ENCODE data around the gene HDHD5. TPM values are rescaled to one million over a fixed set of nuclear protein-coding genes. Genes with fewer than 3 reads are reported as not detected.

Gene HDHD5
- total and polyA plus RNA-seq, 2 of the 13 experiments (the other 11 are each of a cell fraction or from before 2014, with no cell fraction given), result not detected

DNA sequence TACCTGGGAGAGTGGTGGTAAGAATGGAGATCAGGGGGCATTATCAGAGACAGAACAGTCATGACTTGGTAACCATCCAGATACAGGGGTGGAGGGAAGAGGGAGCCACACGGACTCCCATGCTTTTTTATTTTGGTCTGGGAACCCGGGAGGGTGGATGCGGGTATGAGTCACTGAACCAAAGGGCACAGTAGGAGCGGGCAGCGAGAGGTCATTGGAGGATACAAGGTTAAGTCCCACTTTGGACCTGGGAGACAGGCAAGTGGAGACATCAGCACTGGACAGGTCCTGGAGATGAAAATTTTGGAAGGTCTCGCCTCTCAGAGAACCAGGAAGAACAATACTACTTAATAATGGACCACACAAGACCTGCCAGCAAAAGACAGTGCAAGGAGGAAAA is 6.7 kb downstream of the HDHD5 start:
- no peak overlapping the region for H3K9ac ChIP-seq (ENCODE audit: insufficient read depth, low read depth, low read length)
- no peak overlapping the region for H3K27ac ChIP-seq (ENCODE audit: extremely low read length, insufficient read depth, low read length)
- no peaks in the 10 kb centered on the region for H3K36me3 ChIP-seq (replicated peaks in 1 of 2; ENCODE audit: control insufficient read depth in 1 of 2, insufficient read depth in 2 of 2, low read length in 2 of 2)
- H3K4me3 ChIP-seq (replicated peaks in 1 of 3; ENCODE audit: insufficient read depth in 1 of 3, low read depth in 2 of 3, low read length in 3 of 3), result no peak overlapping the region
- no peaks in the 10 kb centered on the region for H4K20me1 ChIP-seq (ENCODE audit: insufficient read depth, low read length)
- CTCF ChIA-PET (ENCODE audit: low intra/inter-chr PET ratio, low total read pairs), result no interaction called here
- no peaks in the 10 kb centered on the region for H3K9me3 ChIP-seq (ENCODE audit: low read length)
- WGBS (ENCODE audit: low lambda C conversion rate), result 40% methylated on average over 6 of the region's 6 CpGs
- no peak overlapping the region for H3K4me2 ChIP-seq (ENCODE audit: low read depth, low read length)
- in situ Hi-C loops (cut with HindIII; ENCODE audit: extremely low pct_ligation_motif_present, low pct_unique_long_range_greater_than_20kb) (no loop called here), intact Hi-C loops (cut with micrococcal nuclease; ENCODE audit: unreplicated experiment) (no loop called here)
- FAIRE-seq (no peak), DNase-seq (ENCODE audit: low spot score) (no peak), ATAC-seq (no peak)
- no TSS peak for BruUV-seq (replicated peaks)
- no peak overlapping the region for H2AFZ ChIP-seq (ENCODE audit: low read length)
- no peaks in the 10 kb centered on the region for H3K79me2 ChIP-seq (ENCODE audit: insufficient read depth, low read length)
- no peaks in the 10 kb centered on the region for H3K4me1 ChIP-seq (ENCODE audit: insufficient read depth, low read length)
- H3K27me3 ChIP-seq (ENCODE audit: control insufficient read depth in 1 of 2, insufficient read depth in 2 of 2, low read length in 2 of 2), result no peaks in the 10 kb centered on the region
- POLR2A ChIA-PET, result no interaction called here
- TF ChIP-seq JARID2 (CRISPR knock-in tag; IDR thresholded peaks at IDR 0.05; ENCODE audit: insufficient replicate concordance) (no peak), ZNF446 (CRISPR knock-in tag; IDR thresholded peaks at IDR 0.05) (no peak), ZFX (CRISPR knock-in tag; IDR thresholded peaks at IDR 0.05; ENCODE audit: low read depth) (no peak), KDM4B (CRISPR knock-in tag; IDR thresholded peaks at IDR 0.05) (no peak), STAT5B (CRISPR knock-in tag; IDR thresholded peaks at IDR 0.05) (no peak), ZFP37 (CRISPR knock-in tag; IDR thresholded peaks at IDR 0.05; ENCODE audit: borderline replicate concordance) (no peak), MAFK (conservative IDR thresholded peaks at IDR 0.05 in 1 of 2, IDR thresholded peaks at IDR 0.05 in 1 of 2; ENCODE audit: low read length in 2 of 2) (no peak), KDM2A (CRISPR knock-in tag; IDR thresholded peaks at IDR 0.05; ENCODE audit: borderline replicate concordance, low read depth) (no peak), DNMT1 (CRISPR knock-in tag; IDR thresholded peaks at IDR 0.05) (no peak), ZNF317 (CRISPR knock-in tag; IDR thresholded peaks at IDR 0.05) (no peak), TAF15 (IDR thresholded peaks at IDR 0.05; ENCODE audit: low read depth, low read length, poor library complexity, severe bottlenecking) (no peak), ZNF569 (CRISPR knock-in tag; IDR thresholded peaks at IDR 0.05; ENCODE audit: borderline replicate concordance) (no peak), ZNF556 (CRISPR knock-in tag; IDR thresholded peaks at IDR 0.05; ENCODE audit: borderline replicate concordance) (no peak), ATF7 (IDR thresholded peaks at IDR 0.05) (no peak), ATF7 (CRISPR knock-in tag; IDR thresholded peaks at IDR 0.05) (no peak)
- TF ChIP-seq, protein P1, sequence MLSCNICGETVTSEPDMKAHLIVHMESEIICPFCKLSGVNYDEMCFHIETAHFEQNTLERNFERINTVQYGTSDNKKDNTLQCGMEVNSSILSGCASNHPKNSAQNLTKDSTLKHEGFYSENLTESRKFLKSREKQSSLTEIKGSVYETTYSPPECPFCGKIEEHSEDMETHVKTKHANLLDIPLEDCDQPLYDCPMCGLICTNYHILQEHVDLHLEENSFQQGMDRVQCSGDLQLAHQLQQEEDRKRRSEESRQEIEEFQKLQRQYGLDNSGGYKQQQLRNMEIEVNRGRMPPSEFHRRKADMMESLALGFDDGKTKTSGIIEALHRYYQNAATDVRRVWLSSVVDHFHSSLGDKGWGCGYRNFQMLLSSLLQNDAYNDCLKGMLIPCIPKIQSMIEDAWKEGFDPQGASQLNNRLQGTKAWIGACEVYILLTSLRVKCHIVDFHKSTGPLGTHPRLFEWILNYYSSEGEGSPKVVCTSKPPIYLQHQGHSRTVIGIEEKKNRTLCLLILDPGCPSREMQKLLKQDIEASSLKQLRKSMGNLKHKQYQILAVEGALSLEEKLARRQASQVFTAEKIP (CRISPR knock-in tag; IDR thresholded peaks at IDR 0.05; ENCODE audit: borderline replicate concordance), result no peak
- TF ChIP-seq, protein P2, sequence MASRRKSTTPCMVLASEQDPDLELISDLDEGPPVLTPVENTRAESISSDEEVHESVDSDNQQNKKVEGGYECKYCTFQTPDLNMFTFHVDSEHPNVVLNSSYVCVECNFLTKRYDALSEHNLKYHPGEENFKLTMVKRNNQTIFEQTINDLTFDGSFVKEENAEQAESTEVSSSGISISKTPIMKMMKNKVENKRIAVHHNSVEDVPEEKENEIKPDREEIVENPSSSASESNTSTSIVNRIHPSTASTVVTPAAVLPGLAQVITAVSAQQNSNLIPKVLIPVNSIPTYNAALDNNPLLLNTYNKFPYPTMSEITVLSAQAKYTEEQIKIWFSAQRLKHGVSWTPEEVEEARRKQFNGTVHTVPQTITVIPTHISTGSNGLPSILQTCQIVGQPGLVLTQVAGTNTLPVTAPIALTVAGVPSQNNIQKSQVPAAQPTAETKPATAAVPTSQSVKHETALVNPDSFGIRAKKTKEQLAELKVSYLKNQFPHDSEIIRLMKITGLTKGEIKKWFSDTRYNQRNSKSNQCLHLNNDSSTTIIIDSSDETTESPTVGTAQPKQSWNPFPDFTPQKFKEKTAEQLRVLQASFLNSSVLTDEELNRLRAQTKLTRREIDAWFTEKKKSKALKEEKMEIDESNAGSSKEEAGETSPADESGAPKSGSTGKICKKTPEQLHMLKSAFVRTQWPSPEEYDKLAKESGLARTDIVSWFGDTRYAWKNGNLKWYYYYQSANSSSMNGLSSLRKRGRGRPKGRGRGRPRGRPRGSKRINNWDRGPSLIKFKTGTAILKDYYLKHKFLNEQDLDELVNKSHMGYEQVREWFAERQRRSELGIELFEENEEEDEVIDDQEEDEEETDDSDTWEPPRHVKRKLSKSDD (CRISPR knock-in tag; IDR thresholded peaks at IDR 0.05; ENCODE audit: low read depth), result no peak
- TF ChIP-seq, protein P3, sequence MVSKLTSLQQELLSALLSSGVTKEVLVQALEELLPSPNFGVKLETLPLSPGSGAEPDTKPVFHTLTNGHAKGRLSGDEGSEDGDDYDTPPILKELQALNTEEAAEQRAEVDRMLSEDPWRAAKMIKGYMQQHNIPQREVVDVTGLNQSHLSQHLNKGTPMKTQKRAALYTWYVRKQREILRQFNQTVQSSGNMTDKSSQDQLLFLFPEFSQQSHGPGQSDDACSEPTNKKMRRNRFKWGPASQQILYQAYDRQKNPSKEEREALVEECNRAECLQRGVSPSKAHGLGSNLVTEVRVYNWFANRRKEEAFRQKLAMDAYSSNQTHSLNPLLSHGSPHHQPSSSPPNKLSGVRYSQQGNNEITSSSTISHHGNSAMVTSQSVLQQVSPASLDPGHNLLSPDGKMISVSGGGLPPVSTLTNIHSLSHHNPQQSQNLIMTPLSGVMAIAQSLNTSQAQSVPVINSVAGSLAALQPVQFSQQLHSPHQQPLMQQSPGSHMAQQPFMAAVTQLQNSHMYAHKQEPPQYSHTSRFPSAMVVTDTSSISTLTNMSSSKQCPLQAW (CRISPR knock-in tag; IDR thresholded peaks at IDR 0.05), result no peak
- TF ChIP-seq, protein P4, sequence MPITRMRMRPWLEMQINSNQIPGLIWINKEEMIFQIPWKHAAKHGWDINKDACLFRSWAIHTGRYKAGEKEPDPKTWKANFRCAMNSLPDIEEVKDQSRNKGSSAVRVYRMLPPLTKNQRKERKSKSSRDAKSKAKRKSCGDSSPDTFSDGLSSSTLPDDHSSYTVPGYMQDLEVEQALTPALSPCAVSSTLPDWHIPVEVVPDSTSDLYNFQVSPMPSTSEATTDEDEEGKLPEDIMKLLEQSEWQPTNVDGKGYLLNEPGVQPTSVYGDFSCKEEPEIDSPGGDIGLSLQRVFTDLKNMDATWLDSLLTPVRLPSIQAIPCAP (CRISPR knock-in tag; IDR thresholded peaks at IDR 0.05; ENCODE audit: low read depth), result no peak

Measured in HepG2 (cell line).